Measurements from ENCODE around the gene URB1. TPM values are rescaled to one million over a fixed set of nuclear protein-coding genes. Genes with fewer than 3 reads are reported as not detected.
"Not testable (repeated sequence)": the region's sequence is repeated elsewhere in the genome, so short reads cannot be mapped to it uniquely, and the experiment has no call there.

Gene URB1
- total RNA-seq, 4 donors from 2014 or later = 23.3 to 37.4 (median 24.9) TPM

GRCh38 chr21:32279377-32279680 is 113.5 kb downstream of the URB1 start:
- intact Hi-C loops (cut with DNase I; ENCODE audit: low total_unique reads) = no loop called here
- H3K4me3 ChIP-seq (ENCODE audit: low read depth, poor library complexity, severe bottlenecking) = peak overlapping the region; percentile 68
- no peak for DNase-seq (ENCODE audit: low spot score in 2 of 2)
- TF ChIP-seq, protein P1, sequence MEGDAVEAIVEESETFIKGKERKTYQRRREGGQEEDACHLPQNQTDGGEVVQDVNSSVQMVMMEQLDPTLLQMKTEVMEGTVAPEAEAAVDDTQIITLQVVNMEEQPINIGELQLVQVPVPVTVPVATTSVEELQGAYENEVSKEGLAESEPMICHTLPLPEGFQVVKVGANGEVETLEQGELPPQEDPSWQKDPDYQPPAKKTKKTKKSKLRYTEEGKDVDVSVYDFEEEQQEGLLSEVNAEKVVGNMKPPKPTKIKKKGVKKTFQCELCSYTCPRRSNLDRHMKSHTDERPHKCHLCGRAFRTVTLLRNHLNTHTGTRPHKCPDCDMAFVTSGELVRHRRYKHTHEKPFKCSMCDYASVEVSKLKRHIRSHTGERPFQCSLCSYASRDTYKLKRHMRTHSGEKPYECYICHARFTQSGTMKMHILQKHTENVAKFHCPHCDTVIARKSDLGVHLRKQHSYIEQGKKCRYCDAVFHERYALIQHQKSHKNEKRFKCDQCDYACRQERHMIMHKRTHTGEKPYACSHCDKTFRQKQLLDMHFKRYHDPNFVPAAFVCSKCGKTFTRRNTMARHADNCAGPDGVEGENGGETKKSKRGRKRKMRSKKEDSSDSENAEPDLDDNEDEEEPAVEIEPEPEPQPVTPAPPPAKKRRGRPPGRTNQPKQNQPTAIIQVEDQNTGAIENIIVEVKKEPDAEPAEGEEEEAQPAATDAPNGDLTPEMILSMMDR (IDR thresholded peaks at IDR 0.05) = no peak
- no peak for TF ChIP-seq POLR2A (IDR thresholded peaks at IDR 0.05)
- WGBS, 2 donors = 5 to 7% methylated on average over 10 of the region's 10 CpGs

DNA sequence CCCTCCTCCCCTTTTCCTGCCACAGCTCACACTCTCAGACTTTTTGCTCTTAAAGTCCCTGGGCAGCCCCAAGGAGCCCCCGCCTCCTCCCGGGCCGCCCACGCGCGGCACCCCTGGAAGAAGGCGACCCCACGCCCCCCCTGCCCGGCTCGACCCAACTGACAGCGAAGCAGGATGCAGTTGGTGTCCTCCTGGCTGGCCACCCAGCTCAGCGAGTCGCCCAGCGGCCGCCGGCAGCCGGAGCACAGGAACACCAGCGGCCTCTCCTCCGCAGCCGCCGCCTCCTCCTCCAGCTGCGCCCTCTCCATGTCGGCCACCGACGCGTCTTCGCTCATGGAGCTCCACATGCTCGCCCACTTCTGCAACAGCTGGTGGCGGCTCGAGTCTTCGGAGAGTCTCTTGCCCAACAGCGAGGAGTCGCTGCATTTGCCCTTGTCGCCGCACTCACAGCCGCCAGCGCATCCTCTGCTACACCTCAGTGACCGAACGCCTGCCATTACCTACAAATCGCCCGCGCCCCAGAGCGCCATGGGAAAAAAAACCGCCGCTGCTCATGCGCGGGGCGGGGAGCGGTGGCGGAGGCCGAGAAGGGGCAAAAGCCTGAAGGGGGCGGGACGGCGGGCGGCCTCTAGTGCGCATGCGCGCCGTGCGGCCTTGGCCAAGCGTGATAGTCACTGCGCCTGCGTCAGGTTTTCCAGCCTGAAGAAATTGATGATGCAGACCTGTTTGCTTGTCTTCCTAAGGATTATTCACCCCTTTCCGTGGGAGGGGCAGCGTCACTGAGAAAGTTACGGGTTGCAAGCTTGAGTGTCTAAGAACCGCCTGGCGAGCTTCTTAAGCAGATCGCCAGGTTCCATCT is 114.1 kb downstream of the URB1 start, which contains the start of gene MIS18A:
TSS of gene MIS18A (minus strand) at position 532 of the 859 bp plus-strand sequence. CDS start at position 497, 35 bp downstream.
- DNase-seq (ENCODE audit: low spot score in 2 of 2) = peak; percentile 94 to 99
- peak within 1 kb of the TSS; percentile 68 for H3K4me3 ChIP-seq (ENCODE audit: low read depth, poor library complexity, severe bottlenecking)
- TF ChIP-seq, protein P1 (IDR thresholded peaks at IDR 0.05) = no peak
- no peak for TF ChIP-seq POLR2A (IDR thresholded peaks at IDR 0.05)
- WGBS, 2 donors = 0 to 1% methylated on average over 64 to 69 of the region's 69 CpGs
- intact Hi-C loops (cut with DNase I; ENCODE audit: low total_unique reads) = no loop called here

- 1 to 3% methylated on average over 9 of the region's 9 CpGs for WGBS, 2 donors
Observed at GRCh38 chr21:32278103-32278502, 114.7 kb downstream of the URB1 start.

DNA sequence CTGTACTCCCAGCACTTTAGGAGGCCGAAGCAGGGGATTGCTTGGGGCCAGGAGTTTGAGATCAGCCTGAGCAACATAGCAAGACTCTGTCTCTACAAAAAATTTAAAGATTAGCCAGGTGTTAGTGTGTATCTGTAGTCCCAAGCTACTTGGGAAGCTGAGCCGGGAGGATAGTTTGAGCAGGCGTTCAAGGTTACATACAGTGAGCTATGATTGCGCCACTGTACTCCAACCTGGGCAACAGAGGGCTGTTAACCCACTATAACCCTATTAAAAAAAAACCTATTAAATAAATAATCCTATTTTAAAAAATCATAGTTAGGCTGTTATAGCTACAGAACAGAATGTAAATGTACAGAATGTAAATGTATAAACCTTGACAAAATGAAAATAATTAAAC is 116.1 kb downstream of the URB1 start:
- peak in 1 of 2 donors; percentile 5 for DNase-seq (ENCODE audit: low spot score in 2 of 2)
- intact Hi-C loops (cut with DNase I; ENCODE audit: low total_unique reads) = no loop called here
- WGBS, 2 donors = 94 to 96% methylated on average over 4 of the region's 4 CpGs
- no peak overlapping the region for H3K4me3 ChIP-seq (ENCODE audit: low read depth, poor library complexity, severe bottlenecking)
- TF ChIP-seq, protein P1 (IDR thresholded peaks at IDR 0.05) = no peak
- TF ChIP-seq POLR2A (IDR thresholded peaks at IDR 0.05) = no peak

More at GRCh38 chr21:32278103-32278502, 114.7 kb downstream of the URB1 start:
- intact Hi-C loops (cut with DNase I; ENCODE audit: low total_unique reads) = no loop called here
- TF ChIP-seq POLR2A (IDR thresholded peaks at IDR 0.05) = no peak
- TF ChIP-seq, protein P1 (IDR thresholded peaks at IDR 0.05) = no peak
- peak overlapping the region; percentile 68 for H3K4me3 ChIP-seq (ENCODE audit: low read depth, poor library complexity, severe bottlenecking)
- DNase-seq (ENCODE audit: low spot score in 2 of 2) = peak in 1 of 2 donors; percentile 12

DNA sequence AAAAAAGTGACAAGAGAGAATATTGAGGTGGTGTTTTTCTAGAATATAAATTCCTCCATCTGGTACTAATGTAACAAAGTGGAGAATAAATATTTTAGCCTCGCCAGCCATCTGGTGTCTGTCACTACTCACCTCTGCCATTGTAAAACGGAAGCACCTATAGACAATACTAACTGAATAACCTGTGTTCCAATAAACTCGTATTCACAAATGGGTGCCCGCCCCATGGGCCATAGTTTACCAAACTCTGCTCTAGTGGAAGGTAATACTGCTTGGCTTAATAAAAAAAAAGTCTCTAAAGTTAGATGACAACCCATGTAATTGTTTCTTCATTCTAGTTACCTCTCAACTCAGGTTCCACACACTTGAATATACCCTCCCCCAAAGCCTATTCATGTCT is 122.1 kb downstream of the URB1 start:
- no peak for DNase-seq (ENCODE audit: low spot score in 2 of 2)
- WGBS, 2 donors = 80 to 82% methylated on average over 4 of the region's 4 CpGs
- intact Hi-C loops (cut with DNase I; ENCODE audit: low total_unique reads) = no loop called here
- TF ChIP-seq, protein P1 (IDR thresholded peaks at IDR 0.05) = no peak
- no peak for TF ChIP-seq POLR2A (IDR thresholded peaks at IDR 0.05)
- H3K4me3 ChIP-seq (ENCODE audit: low read depth, poor library complexity, severe bottlenecking) = no peak overlapping the region

GRCh38 chr21:32265321-32265720 is 127.5 kb downstream of the URB1 start:
- intact Hi-C loops (cut with DNase I; ENCODE audit: low total_unique reads); H3K4me3 ChIP-seq (ENCODE audit: low read depth, poor library complexity, severe bottlenecking); DNase-seq (ENCODE audit: low spot score in 2 of 2): not testable (repeated sequence)
- WGBS, 2 donors = 83 to 94% methylated on average over 7 to 10 of the region's 23 CpGs

All from lower leg skin (tissue), 4 donors.